ENCODE results near the gene RXFP1. TPM values are rescaled to one million over a fixed set of nuclear protein-coding genes. Genes with fewer than 3 reads are reported as not detected.

RXFP1 gene
- polyA plus RNA-seq, result 0.12 TPM in 1 of 2 replicates, not detected in the other
- polyA minus RNA-seq, result 0.24 TPM in 1 of 2 replicates, not detected in the other

DNA sequence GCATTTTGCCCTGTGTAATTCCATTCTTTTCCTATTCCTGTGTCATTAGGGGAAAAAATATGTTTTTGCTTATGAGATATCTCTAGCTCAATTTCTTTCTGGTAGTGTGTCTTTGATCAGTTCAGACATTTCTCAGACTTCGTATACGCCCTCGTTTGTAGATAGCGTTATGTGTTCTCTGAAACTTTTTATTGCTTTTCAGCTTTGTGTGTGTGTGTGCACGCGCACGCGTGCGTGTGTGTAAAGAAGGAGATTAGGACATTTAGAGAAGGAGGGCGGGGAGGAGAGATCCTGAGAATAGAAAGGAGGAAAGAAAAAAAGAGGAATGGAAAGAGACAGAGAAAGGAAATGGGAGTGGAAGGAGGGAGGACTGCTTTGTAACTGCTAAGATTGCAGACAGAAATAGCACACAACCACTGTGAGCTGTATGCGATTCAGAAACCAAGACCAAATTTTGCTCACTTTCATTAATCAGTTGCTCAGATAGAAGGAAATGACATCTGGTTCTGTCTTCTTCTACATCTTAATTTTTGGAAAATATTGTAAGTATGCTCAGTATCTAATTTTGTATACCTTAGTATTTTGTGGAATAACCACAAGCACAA, at the start of gene RXFP1:
Gene RXFP1, plus strand, starts transcription at position 399 of the 605 bp plus-strand sequence. Its CDS starts 95 bp downstream, at position 494.
- Histone ChIP-seq H3K4me2 (ENCODE audit: low read length) (no peak within 1 kb of the TSS), H2AFZ (ENCODE audit: low read depth, low read length) (no peak within 1 kb of the TSS), H3F3A (ENCODE audit: insufficient read depth, low read length, poor library complexity, severe bottlenecking) (no peaks in the 10 kb centered on the region), H3K27ac (ENCODE audit: low read length) (no peak within 1 kb of the TSS), H3K9ac (ENCODE audit: low read length) (no peak within 1 kb of the TSS), H3K9me2 (ENCODE audit: insufficient read depth, low read length) (no peaks in the 10 kb centered on the region), H4K20me1 (ENCODE audit: insufficient read depth) (no peaks in the 10 kb centered on the region), H3K4me3 (ENCODE audit: low read length) (no peak within 1 kb of the TSS), H3K36me3 (ENCODE audit: insufficient read depth, low read length) (no peaks in the 10 kb centered on the region), H3K9me3 (ENCODE audit: low read length) (no peaks in the 10 kb centered on the region), H3K27me3 (ENCODE audit: insufficient read depth, low read depth, low read length) (no peaks in the 10 kb centered on the region), H3K79me2 (replicated peaks; ENCODE audit: insufficient read depth, low read length) (no peaks in the 10 kb centered on the region)
- TF ChIP-seq RAD21 (conservative IDR thresholded peaks at IDR 0.05), result no peak
- no peak for TF ChIP-seq TAF1 (IDR thresholded peaks at IDR 0.05; ENCODE audit: low read depth)
- TF ChIP-seq, protein P1, sequence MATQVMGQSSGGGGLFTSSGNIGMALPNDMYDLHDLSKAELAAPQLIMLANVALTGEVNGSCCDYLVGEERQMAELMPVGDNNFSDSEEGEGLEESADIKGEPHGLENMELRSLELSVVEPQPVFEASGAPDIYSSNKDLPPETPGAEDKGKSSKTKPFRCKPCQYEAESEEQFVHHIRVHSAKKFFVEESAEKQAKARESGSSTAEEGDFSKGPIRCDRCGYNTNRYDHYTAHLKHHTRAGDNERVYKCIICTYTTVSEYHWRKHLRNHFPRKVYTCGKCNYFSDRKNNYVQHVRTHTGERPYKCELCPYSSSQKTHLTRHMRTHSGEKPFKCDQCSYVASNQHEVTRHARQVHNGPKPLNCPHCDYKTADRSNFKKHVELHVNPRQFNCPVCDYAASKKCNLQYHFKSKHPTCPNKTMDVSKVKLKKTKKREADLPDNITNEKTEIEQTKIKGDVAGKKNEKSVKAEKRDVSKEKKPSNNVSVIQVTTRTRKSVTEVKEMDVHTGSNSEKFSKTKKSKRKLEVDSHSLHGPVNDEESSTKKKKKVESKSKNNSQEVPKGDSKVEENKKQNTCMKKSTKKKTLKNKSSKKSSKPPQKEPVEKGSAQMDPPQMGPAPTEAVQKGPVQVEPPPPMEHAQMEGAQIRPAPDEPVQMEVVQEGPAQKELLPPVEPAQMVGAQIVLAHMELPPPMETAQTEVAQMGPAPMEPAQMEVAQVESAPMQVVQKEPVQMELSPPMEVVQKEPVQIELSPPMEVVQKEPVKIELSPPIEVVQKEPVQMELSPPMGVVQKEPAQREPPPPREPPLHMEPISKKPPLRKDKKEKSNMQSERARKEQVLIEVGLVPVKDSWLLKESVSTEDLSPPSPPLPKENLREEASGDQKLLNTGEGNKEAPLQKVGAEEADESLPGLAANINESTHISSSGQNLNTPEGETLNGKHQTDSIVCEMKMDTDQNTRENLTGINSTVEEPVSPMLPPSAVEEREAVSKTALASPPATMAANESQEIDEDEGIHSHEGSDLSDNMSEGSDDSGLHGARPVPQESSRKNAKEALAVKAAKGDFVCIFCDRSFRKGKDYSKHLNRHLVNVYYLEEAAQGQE (IDR thresholded peaks at IDR 0.05; ENCODE audit: borderline replicate concordance), result no peak
- TF ChIP-seq, protein P2, sequence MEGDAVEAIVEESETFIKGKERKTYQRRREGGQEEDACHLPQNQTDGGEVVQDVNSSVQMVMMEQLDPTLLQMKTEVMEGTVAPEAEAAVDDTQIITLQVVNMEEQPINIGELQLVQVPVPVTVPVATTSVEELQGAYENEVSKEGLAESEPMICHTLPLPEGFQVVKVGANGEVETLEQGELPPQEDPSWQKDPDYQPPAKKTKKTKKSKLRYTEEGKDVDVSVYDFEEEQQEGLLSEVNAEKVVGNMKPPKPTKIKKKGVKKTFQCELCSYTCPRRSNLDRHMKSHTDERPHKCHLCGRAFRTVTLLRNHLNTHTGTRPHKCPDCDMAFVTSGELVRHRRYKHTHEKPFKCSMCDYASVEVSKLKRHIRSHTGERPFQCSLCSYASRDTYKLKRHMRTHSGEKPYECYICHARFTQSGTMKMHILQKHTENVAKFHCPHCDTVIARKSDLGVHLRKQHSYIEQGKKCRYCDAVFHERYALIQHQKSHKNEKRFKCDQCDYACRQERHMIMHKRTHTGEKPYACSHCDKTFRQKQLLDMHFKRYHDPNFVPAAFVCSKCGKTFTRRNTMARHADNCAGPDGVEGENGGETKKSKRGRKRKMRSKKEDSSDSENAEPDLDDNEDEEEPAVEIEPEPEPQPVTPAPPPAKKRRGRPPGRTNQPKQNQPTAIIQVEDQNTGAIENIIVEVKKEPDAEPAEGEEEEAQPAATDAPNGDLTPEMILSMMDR (IDR thresholded peaks at IDR 0.05; ENCODE audit: poor library complexity, severe bottlenecking), result no peak
- TF ChIP-seq POLR2AphosphoS5 (IDR thresholded peaks at IDR 0.05), result no peak
- no peak for TF ChIP-seq SMC3 (conservative IDR thresholded peaks at IDR 0.05; ENCODE audit: poor library complexity)
- TF ChIP-seq MXI1 (conservative IDR thresholded peaks at IDR 0.05; ENCODE audit: poor library complexity, severe bottlenecking), result no peak
- TF ChIP-seq EP300 (conservative IDR thresholded peaks at IDR 0.05; ENCODE audit: poor library complexity, severe bottlenecking), result no peak
- TF ChIP-seq EZH2 (IDR thresholded peaks at IDR 0.05; ENCODE audit: borderline replicate concordance, insufficient read depth, low read length, poor library complexity, severe bottlenecking), result no peak

- H3K36me3 ChIP-seq (ENCODE audit: insufficient read depth, low read length), result no peaks in the 10 kb centered on the region
- H3K9ac ChIP-seq (ENCODE audit: low read length), result no peak overlapping the region
- no peak for TF ChIP-seq EZH2 (IDR thresholded peaks at IDR 0.05; ENCODE audit: borderline replicate concordance, insufficient read depth, low read length, poor library complexity, severe bottlenecking)
- TF ChIP-seq SMC3 (conservative IDR thresholded peaks at IDR 0.05; ENCODE audit: poor library complexity), result no peak
- no peak for TF ChIP-seq MXI1 (conservative IDR thresholded peaks at IDR 0.05; ENCODE audit: poor library complexity, severe bottlenecking)
- TF ChIP-seq, protein P2 (IDR thresholded peaks at IDR 0.05; ENCODE audit: poor library complexity, severe bottlenecking), result no peak
- TF ChIP-seq, protein P1 (IDR thresholded peaks at IDR 0.05; ENCODE audit: borderline replicate concordance), result no peak
- H3K4me3 ChIP-seq (ENCODE audit: low read length), result no peak overlapping the region
- H3K9me3 ChIP-seq (ENCODE audit: low read length), result no peaks in the 10 kb centered on the region
- H3K27me3 ChIP-seq (ENCODE audit: insufficient read depth, low read depth, low read length), result no peaks in the 10 kb centered on the region
- no peak overlapping the region for H3K27ac ChIP-seq (ENCODE audit: low read length)
- H3K4me2 ChIP-seq (ENCODE audit: low read length), result no peak overlapping the region
- no peaks in the 10 kb centered on the region for H4K20me1 ChIP-seq (ENCODE audit: insufficient read depth)
- H3F3A ChIP-seq (ENCODE audit: insufficient read depth, low read length, poor library complexity, severe bottlenecking), result no peaks in the 10 kb centered on the region
- H2AFZ ChIP-seq (ENCODE audit: low read depth, low read length), result no peak overlapping the region
- H3K79me2 ChIP-seq (replicated peaks; ENCODE audit: insufficient read depth, low read length), result no peaks in the 10 kb centered on the region
- no peaks in the 10 kb centered on the region for H3K9me2 ChIP-seq (ENCODE audit: insufficient read depth, low read length)
Observed at GRCh38 chr4:158481811-158482210, 39.9 kb upstream of the RXFP1 start.

Measured in neural cell (in vitro differentiated cells).